Stimulated activated CD4-positive, alpha-beta T cell treated with anti-CD3 and anti-CD28 coated beads, TNF-alpha, amount 100 ng/mL, for 1 hour (primary cell): ENCODE data around the gene SND1.
"Not testable (repeated sequence)": the region's sequence is repeated elsewhere in the genome, so short reads cannot be mapped to it uniquely, and the experiment has no call there.

Experiments used
- DNase-seq, 3 donors: peaks; one replicate each; pipeline ENCODE4 v3.0.0-alpha.2; 2020; ENCODE audit warnings: low read depth in 3 of 3, low spot score in 1 of 3

SND1 gene

GRCh38 chr7:127887096-127887495, 235.1 kb downstream of the SND1 start:
- no peak for DNase-seq

- DNase-seq, result no peak
These were observed 235.6 kb downstream of the SND1 start for GRCh38 chr7:127887631-127888030.

GRCh38 chr7:127888411-127888810, 236.4 kb downstream of the SND1 start:
- DNase-seq, result no peak

GRCh38 chr7:127888825-127889224, 236.8 kb downstream of the SND1 start:
- no peak for DNase-seq

GRCh38 chr7:127889677-127890076, 237.7 kb downstream of the SND1 start:
- no peak for DNase-seq

- DNase-seq, result no peak
These were observed 238.7 kb downstream of the SND1 start for GRCh38 chr7:127890726-127891125.

GRCh38 chr7:127891144-127891543, 239.2 kb downstream of the SND1 start:
- no peak for DNase-seq

GRCh38 chr7:127891854-127892438, 240.0 kb downstream of the SND1 start:
- DNase-seq, result no peak

- no peak for DNase-seq
These were observed 240.7 kb downstream of the SND1 start for GRCh38 chr7:127892488-127893314.

GRCh38 chr7:127893547-127893946, 241.6 kb downstream of the SND1 start:
- no peak for DNase-seq

- no peak for DNase-seq
These were observed 242.6 kb downstream of the SND1 start for GRCh38 chr7:127894588-127894987.

GRCh38 chr7:127895360-127895759, 243.4 kb downstream of the SND1 start:
- no peak for DNase-seq

GRCh38 chr7:127895814-127896280, 243.9 kb downstream of the SND1 start:
- DNase-seq, result no peak

GRCh38 chr7:127896659-127897058, 244.7 kb downstream of the SND1 start:
- no peak for DNase-seq

- no peak for DNase-seq
These were observed 245.9 kb downstream of the SND1 start for GRCh38 chr7:127897704-127898454.

- DNase-seq, result no peak
These were observed 247.4 kb downstream of the SND1 start for GRCh38 chr7:127899411-127899810.

- DNase-seq, result no peak
These were observed 248.1 kb downstream of the SND1 start for GRCh38 chr7:127900141-127900540.

GRCh38 chr7:127900732-127901685, 249.0 kb downstream of the SND1 start:
- no peak for DNase-seq

GRCh38 chr7:127901895-127902703, 250.1 kb downstream of the SND1 start:
- DNase-seq, result no peak

- DNase-seq, result not testable (repeated sequence)
These were observed 250.8 kb downstream of the SND1 start for GRCh38 chr7:127902753-127903152.
